GM12891 (cell line): ENCODE results near the gene ZBTB4.

ENCODE experiments used
- POLR2AphosphoS5 ChIP-seq: IDR thresholded peaks from 2 replicates; pipeline ENCODE4 v1.6.1; 2011; ENCODE audit warnings: low read depth, low read length, control low read depth
- TAF1 ChIP-seq: IDR thresholded peaks from 2 replicates; pipeline ENCODE4 v1.6.1; 2011; ENCODE audit warnings: low read depth, low read length, control low read depth

- TF ChIP-seq POLR2AphosphoS5, result 0 out of 2 replicates have a peak, but pooled peaks have one; percentile 31
- no peak for TF ChIP-seq TAF1
Measured at GRCh38 chr17:7496470-7497183, 17.2 kb upstream of the ZBTB4 start.
